ENCODE results near the gene RFPL1.
A peak's percentile ranks its signal among the peaks of the same experiment; 100 is the strongest.
"Not testable (repeated sequence)": the region's sequence is repeated elsewhere in the genome, so short reads cannot be mapped to it uniquely, and the experiment has no call there.

Gene RFPL1

GRCh38 chr22:29470159-29470855 lies 31.9 kb downstream of the RFPL1 start:
- peak; percentile 71 for DNase-seq
- in situ Hi-C loops (cut with HindIII; ENCODE audit: low pct_ligation_motif_present, low pct_unique_long_range_greater_than_20kb, low sequenced_read_pairs): no loop called here

DNA sequence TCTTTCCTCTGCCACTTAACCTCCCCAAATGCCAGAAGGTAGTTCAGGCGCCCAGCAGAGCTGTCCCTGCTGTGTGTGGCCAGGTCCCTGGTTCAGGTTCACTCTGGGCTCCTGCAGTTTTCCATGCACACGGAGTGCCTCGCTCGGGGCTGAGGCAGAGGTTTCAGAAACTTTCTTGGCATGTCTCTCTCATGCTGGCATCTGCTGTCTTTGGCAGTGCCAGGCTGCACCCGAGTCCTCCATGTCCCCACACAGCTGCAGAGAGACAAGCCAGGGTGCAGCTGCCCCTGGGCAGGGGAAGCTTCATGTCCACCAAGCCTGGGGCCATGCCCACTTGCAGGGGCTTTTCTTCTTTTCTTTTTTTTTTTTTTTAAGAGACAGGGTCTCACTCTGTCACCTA lies 34.6 kb downstream of the RFPL1 start:
- no peak for DNase-seq
- in situ Hi-C loops (cut with HindIII; ENCODE audit: low pct_ligation_motif_present, low pct_unique_long_range_greater_than_20kb, low sequenced_read_pairs): no loop called here

DNA sequence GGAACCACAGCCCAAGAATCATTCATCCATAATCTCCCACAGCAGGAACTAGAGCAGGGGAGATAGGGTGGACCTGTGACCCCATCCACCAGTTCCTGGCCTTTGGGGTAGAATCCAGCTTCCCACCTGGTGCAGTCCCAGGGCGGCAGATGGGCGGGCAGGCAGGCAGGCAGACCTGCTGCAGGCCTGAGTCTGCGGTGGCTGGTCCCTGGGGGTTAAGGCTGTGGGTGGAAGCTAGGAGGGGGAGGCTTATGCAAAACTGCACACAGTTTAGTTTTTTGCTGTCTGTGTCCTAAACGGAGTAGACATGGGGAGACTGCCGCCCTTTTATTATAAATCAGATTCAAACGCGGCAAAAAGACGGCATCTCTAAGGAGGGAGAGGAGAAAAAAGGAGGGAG lies 37.2 kb downstream of the RFPL1 start:
- in situ Hi-C loops (cut with HindIII; ENCODE audit: low pct_ligation_motif_present, low pct_unique_long_range_greater_than_20kb, low sequenced_read_pairs): no loop called here
- no peak for DNase-seq

GRCh38 chr22:29476116-29476515 lies 37.7 kb downstream of the RFPL1 start:
- DNase-seq: peak; percentile 12
- in situ Hi-C loops (cut with HindIII; ENCODE audit: low pct_ligation_motif_present, low pct_unique_long_range_greater_than_20kb, low sequenced_read_pairs): no loop called here

GRCh38 chr22:29477723-29478318 lies 39.4 kb downstream of the RFPL1 start:
- in situ Hi-C loops (cut with HindIII; ENCODE audit: low pct_ligation_motif_present, low pct_unique_long_range_greater_than_20kb, low sequenced_read_pairs): no loop called here
- DNase-seq: no peak

- peak; percentile 12 for DNase-seq
- in situ Hi-C loops (cut with HindIII; ENCODE audit: low pct_ligation_motif_present, low pct_unique_long_range_greater_than_20kb, low sequenced_read_pairs): no loop called here
Observed at GRCh38 chr22:29478326-29479276, 40.2 kb downstream of the RFPL1 start.

GRCh38 chr22:29479417-29480261 lies 41.3 kb downstream of the RFPL1 start, which contains the start of gene NEFH:
Gene NEFH, plus strand, starts transcription at chr22:29480218. Its CDS starts 45 bp downstream, at chr22:29480263.
- no peak for DNase-seq
- in situ Hi-C loops (cut with HindIII; ENCODE audit: low pct_ligation_motif_present, low pct_unique_long_range_greater_than_20kb, low sequenced_read_pairs): no loop called here

DNA sequence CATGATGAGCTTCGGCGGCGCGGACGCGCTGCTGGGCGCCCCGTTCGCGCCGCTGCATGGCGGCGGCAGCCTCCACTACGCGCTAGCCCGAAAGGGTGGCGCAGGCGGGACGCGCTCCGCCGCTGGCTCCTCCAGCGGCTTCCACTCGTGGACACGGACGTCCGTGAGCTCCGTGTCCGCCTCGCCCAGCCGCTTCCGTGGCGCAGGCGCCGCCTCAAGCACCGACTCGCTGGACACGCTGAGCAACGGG lies 41.8 kb downstream of the RFPL1 start:
- DNase-seq: no peak
- in situ Hi-C loops (cut with HindIII; ENCODE audit: low pct_ligation_motif_present, low pct_unique_long_range_greater_than_20kb, low sequenced_read_pairs): no loop called here

DNA sequence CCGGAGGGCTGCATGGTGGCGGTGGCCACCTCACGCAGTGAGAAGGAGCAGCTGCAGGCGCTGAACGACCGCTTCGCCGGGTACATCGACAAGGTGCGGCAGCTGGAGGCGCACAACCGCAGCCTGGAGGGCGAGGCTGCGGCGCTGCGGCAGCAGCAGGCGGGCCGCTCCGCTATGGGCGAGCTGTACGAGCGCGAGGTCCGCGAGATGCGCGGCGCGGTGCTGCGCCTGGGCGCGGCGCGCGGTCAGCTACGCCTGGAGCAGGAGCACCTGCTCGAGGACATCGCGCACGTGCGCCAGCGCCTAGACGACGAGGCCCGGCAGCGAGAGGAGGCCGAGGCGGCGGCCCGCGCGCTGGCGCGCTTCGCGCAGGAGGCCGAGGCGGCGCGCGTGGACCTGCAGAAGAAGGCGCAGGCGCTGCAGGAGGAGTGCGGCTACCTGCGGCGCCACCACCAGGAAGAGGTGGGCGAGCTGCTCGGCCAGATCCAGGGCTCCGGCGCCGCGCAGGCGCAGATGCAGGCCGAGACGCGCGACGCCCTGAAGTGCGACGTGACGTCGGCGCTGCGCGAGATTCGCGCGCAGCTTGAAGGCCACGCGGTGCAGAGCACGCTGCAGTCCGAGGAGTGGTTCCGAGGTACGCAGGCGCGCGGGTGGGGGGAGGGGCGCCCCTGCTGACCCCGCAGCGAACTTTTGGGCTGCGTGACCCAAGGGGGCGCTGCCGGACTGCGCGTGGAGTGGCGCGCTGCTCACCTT lies 42.3 kb downstream of the RFPL1 start:
- DNase-seq: no peak
- in situ Hi-C loops (cut with HindIII; ENCODE audit: low pct_ligation_motif_present, low pct_unique_long_range_greater_than_20kb, low sequenced_read_pairs): no loop called here

DNA sequence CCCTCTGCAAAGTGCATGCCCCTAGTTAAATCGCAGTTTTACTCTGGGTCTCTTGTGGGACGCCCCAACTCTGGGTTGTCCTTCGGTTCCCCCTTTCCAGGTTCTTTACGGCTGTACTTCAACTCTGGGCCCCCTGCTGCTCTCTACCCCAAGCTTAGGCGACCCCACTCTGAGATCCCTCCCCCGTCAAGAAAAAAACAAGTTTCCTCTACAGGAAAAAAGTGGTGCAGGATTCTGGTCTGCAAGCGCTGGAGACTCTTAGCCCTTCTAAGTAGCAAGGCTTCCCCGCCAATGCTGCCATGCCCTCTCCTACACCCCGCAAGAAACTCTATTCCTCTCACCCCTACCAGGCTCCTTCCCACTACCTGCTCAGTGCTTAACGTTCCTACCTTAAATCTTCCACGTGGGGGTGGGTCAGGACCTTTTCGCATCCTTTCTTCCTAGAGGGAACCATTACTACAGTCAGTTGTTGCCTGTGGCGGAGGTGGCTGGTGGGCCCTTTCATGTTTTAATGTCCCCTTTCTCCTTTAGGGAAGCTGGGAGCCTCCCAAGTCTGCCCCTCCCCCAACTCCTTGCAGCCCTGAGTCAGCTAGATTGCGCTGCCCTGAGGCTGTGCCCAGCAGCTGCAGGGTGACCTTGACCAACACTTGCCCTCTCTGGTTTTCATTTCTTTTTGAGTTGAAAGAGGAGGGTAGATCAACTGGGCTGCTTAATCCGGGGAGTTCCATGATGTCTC lies 43.0 kb downstream of the RFPL1 start:
- in situ Hi-C loops (cut with HindIII; ENCODE audit: low pct_ligation_motif_present, low pct_unique_long_range_greater_than_20kb, low sequenced_read_pairs): no loop called here
- no peak for DNase-seq

- no peak for DNase-seq
- in situ Hi-C loops (cut with HindIII; ENCODE audit: low pct_ligation_motif_present, low pct_unique_long_range_greater_than_20kb, low sequenced_read_pairs): no loop called here
Observed at GRCh38 chr22:29482253-29482652, 43.9 kb downstream of the RFPL1 start.

DNA sequence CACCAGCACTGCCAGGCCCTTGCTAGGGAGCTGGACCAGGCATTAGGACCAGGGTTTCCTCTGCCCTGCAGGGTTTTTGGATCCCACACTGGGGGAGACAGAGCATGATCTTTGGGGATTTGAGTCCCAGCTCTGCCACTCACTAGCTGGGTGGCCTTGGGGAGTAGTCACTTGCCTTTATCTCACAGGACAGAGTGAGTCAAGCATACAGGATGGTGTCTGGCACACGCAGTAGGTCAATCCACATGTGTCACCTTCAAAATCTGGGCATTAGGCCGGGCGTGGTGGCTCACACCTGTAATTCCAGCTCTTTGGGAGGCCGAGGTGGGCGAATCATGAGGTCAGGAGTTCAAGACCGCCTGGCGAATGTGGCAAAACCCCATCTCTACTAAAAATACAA lies 44.3 kb downstream of the RFPL1 start:
- in situ Hi-C loops (cut with HindIII; ENCODE audit: low pct_ligation_motif_present, low pct_unique_long_range_greater_than_20kb, low sequenced_read_pairs): no loop called here
- DNase-seq: no peak

GRCh38 chr22:29483254-29483653 lies 44.9 kb downstream of the RFPL1 start:
- DNase-seq: no peak
- in situ Hi-C loops (cut with HindIII; ENCODE audit: low pct_ligation_motif_present, low pct_unique_long_range_greater_than_20kb, low sequenced_read_pairs): no loop called here

DNA sequence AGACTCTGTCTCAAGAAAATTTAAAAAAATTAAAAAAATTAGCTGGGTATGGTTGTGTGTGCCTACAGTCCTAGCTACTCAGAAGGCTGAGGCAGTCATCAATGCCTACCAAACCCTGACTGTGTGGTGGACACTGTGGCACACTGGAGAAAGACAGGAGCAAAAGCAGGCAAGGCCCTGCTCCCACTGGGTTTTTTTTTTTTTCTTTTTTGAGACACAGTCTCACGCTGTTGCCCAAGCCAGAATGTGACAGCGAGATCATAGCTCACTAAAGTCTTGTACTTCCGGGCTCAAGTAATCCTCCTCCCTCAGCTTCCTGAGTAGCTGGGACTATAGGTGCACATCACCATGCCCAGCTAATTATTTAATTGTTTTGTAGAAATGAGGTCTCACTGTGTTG lies 46.3 kb downstream of the RFPL1 start:
- in situ Hi-C loops (cut with HindIII; ENCODE audit: low pct_ligation_motif_present, low pct_unique_long_range_greater_than_20kb, low sequenced_read_pairs): no loop called here
- no peak for DNase-seq

- in situ Hi-C loops (cut with HindIII; ENCODE audit: low pct_ligation_motif_present, low pct_unique_long_range_greater_than_20kb, low sequenced_read_pairs): no loop called here
- DNase-seq: no peak
Observed at GRCh38 chr22:29485448-29485847, 47.1 kb downstream of the RFPL1 start.

- in situ Hi-C loops (cut with HindIII; ENCODE audit: low pct_ligation_motif_present, low pct_unique_long_range_greater_than_20kb, low sequenced_read_pairs): no loop called here
- DNase-seq: no peak
Observed at GRCh38 chr22:29487426-29487986, 49.1 kb downstream of the RFPL1 start.

GRCh38 chr22:29489127-29489780 lies 50.9 kb downstream of the RFPL1 start:
- DNase-seq; in situ Hi-C loops (cut with HindIII; ENCODE audit: low pct_ligation_motif_present, low pct_unique_long_range_greater_than_20kb, low sequenced_read_pairs): not testable (repeated sequence)

Data from ACHN (cell line).